Neural cell (in vitro differentiated cells): ENCODE results near the gene KLRD1. TPM values are rescaled to one million over a fixed set of nuclear protein-coding genes. Genes with fewer than 3 reads are reported as not detected.
"Not testable (repeated sequence)": the region's sequence is repeated elsewhere in the genome, so short reads cannot be mapped to it uniquely, and the experiment has no call there.

ENCODE experiments used
- H2AFZ ChIP-seq: fragments of 200-600, 300-800 bp; sonication (generic), shearing (Covaris generic); 2 replicates; pipeline ENCODE4 v1.6.0; 2014; ENCODE audit warnings: low read depth, mild to moderate bottlenecking, antibody characterized with exemption, low read length, moderate library complexity
- H3F3A ChIP-seq: fragments of 200-600 bp; shearing (Covaris generic); 2 replicates; pipeline ENCODE4 v1.6.1; 2016; ENCODE audit warnings: mild to moderate bottlenecking, moderate library complexity, mixed read lengths, antibody characterized with exemption, low read length; ENCODE audit not compliant: insufficient read depth, poor library complexity, severe bottlenecking
- H3K27ac ChIP-seq: fragments of 200-600, 300-800 bp; sonication (generic), shearing (Covaris generic); 2 replicates; pipeline ENCODE4 v1.5.1; 2014; ENCODE audit warnings: mild to moderate bottlenecking, low read length, moderate library complexity
- H3K27me3 ChIP-seq: fragments of 300-800, 200-600 bp; sonication (generic), shearing (Covaris generic); 2 replicates; pipeline ENCODE4 v1.6.0; 2014; ENCODE audit warnings: mild to moderate bottlenecking, low read depth, low read length, moderate library complexity; ENCODE audit not compliant: insufficient read depth
- H3K36me3 ChIP-seq: fragments of 300-800, 200-600 bp; sonication (generic), shearing (Covaris generic); 2 replicates; pipeline ENCODE4 v1.5.1; 2014; ENCODE audit warnings: mild to moderate bottlenecking, antibody characterized with exemption, low read length, moderate library complexity; ENCODE audit not compliant: insufficient read depth
- H3K4me2 ChIP-seq: fragments of 300-800, 200-600 bp; sonication (generic), shearing (Covaris generic); 2 replicates; pipeline ENCODE4 v1.6.0; 2014; ENCODE audit warnings: mild to moderate bottlenecking, low read length
- H3K4me3 ChIP-seq: fragments of 300-800, 200-600 bp; sonication (generic), shearing (Covaris generic); 2 replicates; pipeline ENCODE4 v1.5.1; 2014; ENCODE audit warnings: mild to moderate bottlenecking, low read length, moderate library complexity
- H3K79me2 ChIP-seq: fragments of 200-600 bp; shearing (Covaris generic); replicated peaks from 2 replicates; pipeline ENCODE4 v1.6.0; 2014; ENCODE audit warnings: mild to moderate bottlenecking, low read length, moderate library complexity; ENCODE audit not compliant: insufficient read depth
- H3K9ac ChIP-seq: fragments of 300-800, 200-600 bp; sonication (generic), shearing (Covaris generic); 2 replicates; pipeline ENCODE4 v1.6.1; 2016; ENCODE audit warnings: mild to moderate bottlenecking, low read length, mixed read lengths
- H3K9me2 ChIP-seq: fragments of 200-600 bp; shearing (Covaris generic); 2 replicates; pipeline ENCODE4 v1.6.1; 2016; ENCODE audit warnings: mild to moderate bottlenecking, low read length, mixed read lengths; ENCODE audit not compliant: insufficient read depth
- H3K9me3 ChIP-seq: fragments of 200-600, 300-800 bp; sonication (generic), shearing (Covaris generic); 2 replicates; pipeline ENCODE4 v1.6.1; 2016; ENCODE audit warnings: mild to moderate bottlenecking, mixed run types, low read length, moderate library complexity, mixed read lengths
- H4K20me1 ChIP-seq: fragments of 200-600 bp; shearing (Covaris generic); 2 replicates; pipeline ENCODE4 v1.6.1; 2016; ENCODE audit warnings: mild to moderate bottlenecking, mixed run types; ENCODE audit not compliant: insufficient read depth
- CTCF ChIP-seq: fragments of 450-650 bp; IDR thresholded peaks from 2 replicates; pipeline ENCODE4 v1.5.1; 2014; ENCODE audit warnings: antibody characterized with exemption, mild to moderate bottlenecking, moderate library complexity; ENCODE audit not compliant: poor library complexity, severe bottlenecking
- EP300 ChIP-seq: fragments of 450-650 bp; conservative IDR thresholded peaks from 2 replicates; pipeline ENCODE4 v1.6.1; 2014; ENCODE audit warnings: antibody characterized with exemption, mild to moderate bottlenecking, moderate library complexity; ENCODE audit not compliant: poor library complexity, severe bottlenecking
- EZH2 ChIP-seq: fragments of 200-600, 300-800 bp; shearing (Covaris generic), sonication (generic); IDR thresholded peaks from 2 replicates; pipeline ENCODE4 v1.6.1; 2014; ENCODE audit warnings: antibody characterized with exemption, low read length, borderline replicate concordance, mild to moderate bottlenecking; ENCODE audit not compliant: insufficient read depth, poor library complexity, severe bottlenecking
- MXI1 ChIP-seq: fragments of 450-650 bp; conservative IDR thresholded peaks from 2 replicates; pipeline ENCODE4 v1.6.1; 2014; ENCODE audit warnings: antibody characterized with exemption, mild to moderate bottlenecking; ENCODE audit not compliant: poor library complexity, severe bottlenecking
- POLR2AphosphoS5 ChIP-seq: IDR thresholded peaks from 2 replicates; pipeline ENCODE4 v1.6.1; 2012
- RAD21 ChIP-seq: fragments of 450-650 bp; conservative IDR thresholded peaks from 2 replicates; pipeline ENCODE4 v1.6.1; 2014; ENCODE audit warnings: antibody characterized with exemption, mild to moderate bottlenecking, moderate library complexity
- REST ChIP-seq: IDR thresholded peaks from 2 replicates; pipeline ENCODE4 v1.6.1; 2012; ENCODE audit warnings: borderline replicate concordance
- SMC3 ChIP-seq: fragments of 450-650 bp; conservative IDR thresholded peaks from 2 replicates; pipeline ENCODE4 v1.6.1; 2014; ENCODE audit warnings: antibody characterized with exemption, mild to moderate bottlenecking, moderate library complexity; ENCODE audit not compliant: poor library complexity
- TAF1 ChIP-seq: IDR thresholded peaks from 2 replicates; pipeline ENCODE4 v1.6.1; 2012; ENCODE audit warnings: low read depth
- polyA plus RNA-seq: library from polyadenylated mRNA; depleted of rRNA; stranded (reverse); fragments of >200 nt; gene quantifications from 2 replicates; pipeline ENCODE4 v1.2.3, GENCODE V29; 2014

The KLRD1 gene
- polyA plus RNA-seq, 1 donor from 2014 or later, result 0.52 TPM

GRCh38 chr12:10369557-10370415, 62.1 kb downstream of the KLRD1 start:
- H3K9me2 ChIP-seq, result no peaks in the 10 kb centered on the region
- no peaks in the 10 kb centered on the region for H3K79me2 ChIP-seq
- no peak overlapping the region for H3K4me3 ChIP-seq
- H3K9me3 ChIP-seq, result no peaks in the 10 kb centered on the region
- TF ChIP-seq REST (no peak), CTCF (no peak), TAF1 (no peak), EP300 (no peak), POLR2AphosphoS5 (no peak)
- no peaks in the 10 kb centered on the region for H3F3A ChIP-seq
- no peaks in the 10 kb centered on the region for H4K20me1 ChIP-seq
- no peak overlapping the region for H2AFZ ChIP-seq
- no peak overlapping the region for H3K4me2 ChIP-seq
- no peak overlapping the region for H3K27ac ChIP-seq
- no peak overlapping the region for H3K9ac ChIP-seq
- no peaks in the 10 kb centered on the region for H3K36me3 ChIP-seq
- H3K27me3 ChIP-seq, result no peaks in the 10 kb centered on the region

- H4K20me1 ChIP-seq, H3K9ac ChIP-seq, H3K4me3 ChIP-seq, H2AFZ ChIP-seq, H3K79me2 ChIP-seq, H3F3A ChIP-seq, H3K36me3 ChIP-seq, H3K9me2 ChIP-seq, H3K27ac ChIP-seq, H3K27me3 ChIP-seq, H3K9me3 ChIP-seq, H3K4me2 ChIP-seq: not testable (repeated sequence)
Measured at GRCh38 chr12:10371893-10372535, 64.3 kb downstream of the KLRD1 start.

- Histone ChIP-seq H3K9me3 (no peaks in the 10 kb centered on the region), H3F3A (no peaks in the 10 kb centered on the region), H3K79me2 (no peaks in the 10 kb centered on the region), H3K9ac (no peak overlapping the region), H3K9me2 (no peaks in the 10 kb centered on the region), H3K27ac (no peak overlapping the region), H3K36me3 (no peaks in the 10 kb centered on the region), H4K20me1 (no peaks in the 10 kb centered on the region), H3K4me2 (no peak overlapping the region), H2AFZ (no peak overlapping the region), H3K27me3 (no peaks in the 10 kb centered on the region), H3K4me3 (no peak overlapping the region)
- TF ChIP-seq CTCF (no peak), EP300 (no peak), TAF1 (no peak), RAD21 (no peak), EZH2 (no peak), POLR2AphosphoS5 (no peak), MXI1 (no peak), REST (no peak), SMC3 (no peak)
Measured at GRCh38 chr12:10372559-10372958, 64.9 kb downstream of the KLRD1 start.
